HG03432 (cell line): ENCODE results near the gene NPBWR2.
"Not testable (repeated sequence)": the region's sequence is repeated elsewhere in the genome, so short reads cannot be mapped to it uniquely, and the experiment has no call there.

ENCODE experiments used
- ATAC-seq: cut with Tn5 transposase; IDR thresholded peaks from one replicate; pipeline ENCODE4 v1.9.1; 2021; ENCODE audit warnings: mild to moderate bottlenecking, moderate library complexity; ENCODE audit not compliant: unreplicated experiment

NPBWR2 gene

DNA sequence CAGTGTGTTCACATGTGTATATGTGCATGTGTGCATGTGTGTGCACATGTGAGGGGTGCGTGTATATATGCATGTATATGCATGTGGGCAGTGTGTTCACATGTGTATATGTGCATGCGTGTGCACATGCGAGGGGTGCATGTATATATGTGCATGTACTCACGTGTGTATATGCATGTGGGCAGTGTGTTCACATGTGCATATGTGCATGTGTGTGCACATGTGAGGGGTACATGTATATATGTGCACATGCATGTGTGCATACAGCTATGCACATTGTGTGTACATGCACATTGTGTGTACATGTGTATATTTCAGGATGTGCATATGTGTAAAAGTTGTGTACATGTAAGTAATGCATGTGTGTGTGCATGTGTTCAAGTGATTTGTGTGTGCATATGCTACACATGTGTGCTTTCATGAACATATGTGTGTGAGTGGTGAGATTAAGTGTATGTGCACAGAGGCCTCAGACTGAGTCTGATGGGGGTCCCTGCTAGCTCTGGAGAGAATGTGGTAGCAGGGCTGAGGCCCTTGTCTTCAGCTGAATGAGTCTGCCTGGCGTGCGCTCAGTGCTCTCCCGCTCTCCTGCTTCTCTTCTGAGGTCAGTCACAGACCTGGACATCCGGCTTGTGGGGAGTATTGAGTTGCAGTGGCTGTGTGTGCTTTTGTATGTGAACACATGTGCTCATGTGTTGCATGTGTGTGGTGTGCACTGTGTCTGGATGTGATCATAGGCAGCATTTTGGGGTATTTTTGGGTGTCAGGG, 37.0 kb upstream of the NPBWR2 start:
- ATAC-seq, result no peak

GRCh38 chr20:64143018-64143801, 35.8 kb upstream of the NPBWR2 start:
- ATAC-seq, result no peak

DNA sequence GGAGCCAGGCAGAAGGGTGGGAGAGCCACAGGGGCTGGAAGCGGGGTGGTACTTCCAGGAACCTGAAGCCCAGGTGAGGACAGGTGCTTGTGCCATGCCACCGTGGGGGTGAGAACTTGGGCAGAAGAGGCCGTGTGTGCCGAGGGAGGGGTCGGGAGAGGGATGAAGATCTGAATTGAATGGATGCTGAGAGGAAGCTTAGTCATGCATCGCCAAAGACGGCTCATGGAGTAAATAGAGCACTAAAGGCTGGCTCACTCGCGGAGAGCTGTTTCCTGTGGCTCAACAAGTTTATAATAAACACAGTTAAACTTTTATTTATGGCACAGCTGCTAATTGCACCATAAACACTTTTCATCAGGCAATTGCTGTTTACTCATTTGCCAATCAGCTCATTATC, 35.2 kb upstream of the NPBWR2 start:
- ATAC-seq, result no peak

DNA sequence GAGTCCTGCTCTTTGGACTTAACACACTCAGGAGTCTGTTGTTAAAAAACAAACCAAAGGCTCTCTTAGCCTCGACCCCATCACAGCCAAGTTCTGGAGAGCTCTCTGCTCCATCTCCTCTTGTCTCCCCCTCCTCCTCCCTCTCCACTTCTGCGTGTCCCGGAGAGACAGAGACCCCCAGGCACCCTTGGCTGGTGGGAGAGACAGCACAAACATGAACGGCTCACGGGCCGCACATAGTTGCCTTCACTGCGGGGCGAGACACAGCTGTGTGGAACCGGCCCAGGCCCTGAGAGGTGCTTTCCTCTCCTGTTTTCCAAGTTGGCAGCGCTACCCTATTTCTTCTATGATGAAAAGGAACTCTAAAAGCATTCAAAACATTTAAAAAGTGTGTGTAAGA, 33.6 kb upstream of the NPBWR2 start:
- ATAC-seq, result no peak

GRCh38 chr20:64140061-64140931, 32.9 kb upstream of the NPBWR2 start:
- ATAC-seq, result no peak

GRCh38 chr20:64139199-64140060, 32.1 kb upstream of the NPBWR2 start:
- ATAC-seq, result no peak

- no peak for ATAC-seq
Measured at GRCh38 chr20:64138276-64138815, 31.0 kb upstream of the NPBWR2 start.

GRCh38 chr20:64137598-64138031, 30.2 kb upstream of the NPBWR2 start:
- ATAC-seq, result no peak

DNA sequence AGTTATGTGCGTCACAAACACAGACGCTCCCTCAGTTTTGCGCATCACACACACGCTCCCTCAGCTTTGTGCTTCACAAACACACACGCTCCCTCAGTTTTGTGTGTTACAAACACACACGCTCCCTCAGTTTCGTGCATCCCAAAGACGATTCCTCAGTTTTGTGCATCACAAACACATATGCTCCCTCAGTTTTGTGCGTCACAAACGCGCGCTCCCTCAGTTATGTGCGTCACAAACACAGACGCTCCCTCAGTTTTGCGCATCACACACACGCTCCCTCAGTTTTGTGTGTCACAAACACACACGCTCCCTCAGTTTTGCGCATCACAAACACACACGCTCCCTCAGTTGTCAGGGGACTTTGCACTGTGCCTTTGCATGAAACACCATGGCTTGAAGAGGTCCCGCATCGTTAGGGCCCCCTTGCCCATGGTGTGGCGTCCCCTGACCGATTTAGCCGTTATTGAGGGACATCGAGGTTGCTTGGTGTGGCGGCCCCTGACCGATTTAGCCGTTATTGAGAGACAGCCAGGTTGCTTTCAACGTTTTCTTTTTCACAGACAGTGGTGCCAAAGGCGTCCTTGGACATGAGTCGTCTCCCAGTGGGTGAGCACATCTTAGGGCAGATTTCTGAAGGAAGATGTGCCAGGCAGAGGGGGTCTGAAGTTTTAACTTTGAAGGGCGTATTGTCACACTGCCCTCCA, 28.8 kb upstream of the NPBWR2 start:
- ATAC-seq, result no peak

DNA sequence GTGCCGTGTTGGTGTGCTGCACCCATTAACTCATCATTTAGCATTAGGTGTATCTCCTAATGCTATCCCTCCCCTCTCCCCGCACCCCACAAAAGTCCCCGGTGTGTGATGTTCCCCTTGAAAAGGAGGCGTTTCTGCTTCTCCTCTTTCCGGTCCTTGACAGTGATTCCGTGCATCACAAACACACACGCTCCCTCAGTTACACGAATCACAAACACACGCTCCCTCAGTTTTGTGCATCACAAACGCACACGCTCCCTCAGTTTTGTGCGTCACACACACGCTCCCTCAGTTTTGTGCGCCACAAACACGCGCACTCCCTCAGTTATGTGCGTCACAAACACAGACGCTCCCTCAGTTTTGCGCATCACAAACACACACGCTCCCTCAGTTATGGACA, 27.4 kb upstream of the NPBWR2 start:
- not testable (repeated sequence) for ATAC-seq

DNA sequence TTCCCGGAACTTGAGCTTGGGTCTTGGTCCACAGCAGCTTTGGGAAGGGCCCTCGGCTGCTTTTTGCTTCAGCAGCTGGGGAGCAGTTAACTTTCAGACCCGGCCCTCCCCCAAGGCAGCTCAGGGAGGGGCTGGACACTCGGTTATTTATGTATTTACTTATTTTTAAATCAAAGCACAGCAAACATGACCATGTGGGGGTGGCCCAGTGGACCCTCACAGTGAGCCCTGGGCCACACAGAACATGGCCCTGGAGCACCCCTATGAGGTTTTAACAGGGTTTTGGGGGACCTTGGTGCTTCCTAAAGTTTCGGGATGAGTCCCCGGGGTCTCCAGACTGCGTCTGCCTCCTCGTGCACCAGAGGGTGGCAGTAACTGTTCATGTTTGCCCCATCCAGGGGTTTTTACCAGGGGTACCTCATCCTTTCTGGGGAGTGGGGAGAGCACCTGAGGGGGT, 26.6 kb upstream of the NPBWR2 start:
- ATAC-seq, result no peak

GRCh38 chr20:64131406-64131805, 24.0 kb upstream of the NPBWR2 start:
- ATAC-seq, result no peak

DNA sequence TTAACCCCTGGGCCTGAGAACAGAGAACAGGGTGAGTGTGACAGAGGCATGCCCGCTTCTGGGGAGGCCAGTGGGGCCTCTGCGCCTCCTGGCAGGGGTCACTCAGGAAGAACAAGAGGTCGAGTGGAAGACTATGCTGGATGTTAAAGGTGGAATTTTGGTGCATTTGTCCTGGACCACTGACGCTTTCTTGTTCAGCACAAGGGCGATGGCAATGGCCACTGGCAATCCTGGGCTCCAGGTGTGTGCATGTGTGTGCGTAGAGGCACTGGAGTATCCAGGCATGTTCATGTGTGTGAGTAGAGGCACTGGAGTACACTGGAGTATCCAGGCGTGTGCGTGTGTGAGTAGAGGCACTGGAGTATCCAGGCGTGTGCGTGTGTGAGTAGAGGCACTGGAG, 23.5 kb upstream of the NPBWR2 start:
- no peak for ATAC-seq

- no peak for ATAC-seq
Measured at GRCh38 chr20:64130271-64130670, 22.9 kb upstream of the NPBWR2 start.

GRCh38 chr20:64129146-64129782, 21.9 kb upstream of the NPBWR2 start:
- ATAC-seq, result no peak

DNA sequence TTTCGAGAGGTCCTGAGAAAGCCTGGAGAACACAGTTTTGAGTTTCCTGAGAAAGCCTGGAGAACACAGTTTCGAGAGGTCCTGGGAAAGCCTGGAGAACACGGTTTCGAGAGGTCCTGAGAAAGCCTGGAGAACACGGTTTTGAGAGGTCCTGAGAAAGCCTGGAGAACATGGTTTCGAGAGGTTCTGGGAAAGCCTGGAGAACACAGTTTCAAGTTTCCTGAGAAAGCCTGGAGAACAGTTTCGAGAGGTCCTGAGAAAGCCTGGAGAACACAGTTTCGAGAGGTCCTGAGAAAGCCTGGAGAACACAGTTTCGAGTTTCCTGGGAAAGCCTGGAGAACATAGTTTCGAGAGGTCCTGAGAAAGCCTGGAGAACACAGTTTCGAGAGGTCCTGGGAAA, 16.2 kb upstream of the NPBWR2 start:
- not testable (repeated sequence) for ATAC-seq

- not testable (repeated sequence) for ATAC-seq
Measured at GRCh38 chr20:64122927-64123326, 15.6 kb upstream of the NPBWR2 start.

DNA sequence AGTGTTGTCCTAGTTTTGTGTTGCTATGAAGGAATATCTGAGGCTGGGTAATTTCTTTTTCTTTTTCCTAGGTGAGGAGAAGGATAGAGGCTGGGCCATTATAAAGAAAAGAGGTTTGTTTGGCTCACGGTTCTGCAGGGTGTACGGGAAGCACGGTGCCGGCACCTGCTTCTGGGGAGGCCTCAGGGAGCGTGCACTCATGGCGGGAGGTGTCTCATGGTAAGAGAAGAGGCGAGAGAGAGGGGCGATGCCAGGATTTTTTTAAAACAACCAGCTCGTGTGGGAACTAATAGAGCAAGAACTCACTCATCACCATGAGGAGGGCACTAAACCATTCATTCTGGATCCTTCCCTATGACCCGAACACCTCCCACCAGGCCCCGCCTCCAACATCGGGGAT, 14.2 kb upstream of the NPBWR2 start:
- ATAC-seq, result no peak
